Measurements from ENCODE around the gene RIC3. TPM values are rescaled to one million over a fixed set of nuclear protein-coding genes. Genes with fewer than 3 reads are reported as not detected.

The RIC3 gene
- polyA plus RNA-seq, 1 experiment = not detected

DNA sequence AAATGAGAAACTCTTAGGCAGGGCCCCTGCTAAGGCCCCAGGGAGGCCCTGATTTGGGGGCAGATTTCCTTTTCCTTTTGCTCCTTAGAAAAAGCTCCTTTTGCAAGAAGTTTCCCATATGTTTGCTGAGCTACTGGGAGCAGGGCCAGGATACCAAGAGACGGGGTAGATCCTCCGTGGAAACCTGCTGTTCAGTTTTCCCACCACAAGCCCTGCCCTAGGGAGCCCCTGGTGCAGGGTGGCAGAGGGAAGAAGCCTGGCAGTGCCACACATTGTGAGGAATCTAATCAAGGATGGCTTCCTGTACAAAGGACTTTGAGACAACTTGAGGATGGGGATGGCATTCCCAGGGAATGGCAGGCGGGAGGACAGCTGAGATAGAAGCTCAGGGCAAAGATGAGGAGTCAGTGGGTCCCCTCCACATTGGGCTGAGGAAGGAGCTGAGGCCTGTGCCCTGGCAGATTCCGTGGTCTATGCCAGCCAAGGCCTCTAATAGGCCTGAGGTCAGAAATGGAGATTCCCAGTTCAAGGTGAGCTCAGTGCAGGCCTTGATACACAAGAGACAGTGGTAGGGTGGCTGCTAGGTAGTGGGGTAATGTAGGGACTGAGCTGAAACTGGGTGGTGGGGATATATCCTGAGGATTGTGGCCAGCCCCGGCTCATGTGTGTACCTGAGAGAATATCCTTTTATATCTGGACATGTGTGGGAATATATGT lies 72.9 kb downstream of the RIC3 start:
- ChIA-PET POLR2A (no interaction called here), CTCF (interaction anchor here (0.9 to 21.3 kb wide), 9 partner anchors 7 to 191 kb away, joined by 3 to 710 read pairs (median 6); partner anchors contain the start of gene EIF3F)
- Histone ChIP-seq H3K36me3 (ENCODE audit: control insufficient read depth, insufficient read depth, low read length) (peaks cover 21% of the 10 kb centered on the region), H3K27me3 (ENCODE audit: control insufficient read depth, insufficient read depth, low read length) (no peaks in the 10 kb centered on the region), H3K4me3 (ENCODE audit: low read depth, low read length) (no peak overlapping the region)
- DNase-seq (ENCODE audit: low read depth) = no peak
- TF ChIP-seq, protein P1, sequence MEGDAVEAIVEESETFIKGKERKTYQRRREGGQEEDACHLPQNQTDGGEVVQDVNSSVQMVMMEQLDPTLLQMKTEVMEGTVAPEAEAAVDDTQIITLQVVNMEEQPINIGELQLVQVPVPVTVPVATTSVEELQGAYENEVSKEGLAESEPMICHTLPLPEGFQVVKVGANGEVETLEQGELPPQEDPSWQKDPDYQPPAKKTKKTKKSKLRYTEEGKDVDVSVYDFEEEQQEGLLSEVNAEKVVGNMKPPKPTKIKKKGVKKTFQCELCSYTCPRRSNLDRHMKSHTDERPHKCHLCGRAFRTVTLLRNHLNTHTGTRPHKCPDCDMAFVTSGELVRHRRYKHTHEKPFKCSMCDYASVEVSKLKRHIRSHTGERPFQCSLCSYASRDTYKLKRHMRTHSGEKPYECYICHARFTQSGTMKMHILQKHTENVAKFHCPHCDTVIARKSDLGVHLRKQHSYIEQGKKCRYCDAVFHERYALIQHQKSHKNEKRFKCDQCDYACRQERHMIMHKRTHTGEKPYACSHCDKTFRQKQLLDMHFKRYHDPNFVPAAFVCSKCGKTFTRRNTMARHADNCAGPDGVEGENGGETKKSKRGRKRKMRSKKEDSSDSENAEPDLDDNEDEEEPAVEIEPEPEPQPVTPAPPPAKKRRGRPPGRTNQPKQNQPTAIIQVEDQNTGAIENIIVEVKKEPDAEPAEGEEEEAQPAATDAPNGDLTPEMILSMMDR (IDR thresholded peaks at IDR 0.05; ENCODE audit: insufficient read depth, low read depth, low read length) = no peak

DNA sequence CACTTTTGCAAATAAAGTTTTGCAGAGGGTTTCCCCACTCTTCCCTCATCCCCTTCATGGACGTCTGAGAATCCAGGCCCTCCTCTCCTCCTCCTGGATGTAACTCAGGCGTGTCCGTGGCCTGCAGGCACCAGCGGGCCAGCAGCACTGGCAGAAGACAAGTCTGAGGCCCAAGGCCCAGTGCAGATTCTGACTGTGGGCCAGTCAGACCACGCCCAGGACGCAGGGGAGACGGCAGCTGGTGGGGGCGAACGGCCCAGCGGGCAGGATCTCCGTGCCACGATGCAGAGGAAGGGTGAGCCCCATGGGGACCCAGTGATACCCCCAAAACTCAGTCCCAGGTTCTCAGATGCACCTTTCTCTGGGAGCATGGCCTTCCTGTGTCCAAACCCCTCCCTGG lies 73.5 kb downstream of the RIC3 start:
- ChIA-PET CTCF (interaction anchor here (0.6 to 21.3 kb wide), 8 partner anchors 7 to 90 kb away, joined by 3 to 710 read pairs (median 37); no protein-coding TSS in a partner anchor), POLR2A (no interaction called here)
- Histone ChIP-seq H3K36me3 (ENCODE audit: control insufficient read depth, insufficient read depth, low read length) (peaks cover 17% of the 10 kb centered on the region), H3K4me3 (ENCODE audit: low read depth, low read length) (no peak overlapping the region), H3K27me3 (ENCODE audit: control insufficient read depth, insufficient read depth, low read length) (no peaks in the 10 kb centered on the region)
- DNase-seq (ENCODE audit: low read depth) = no peak
- TF ChIP-seq, protein P1 (IDR thresholded peaks at IDR 0.05; ENCODE audit: insufficient read depth, low read depth, low read length) = no peak

DNA sequence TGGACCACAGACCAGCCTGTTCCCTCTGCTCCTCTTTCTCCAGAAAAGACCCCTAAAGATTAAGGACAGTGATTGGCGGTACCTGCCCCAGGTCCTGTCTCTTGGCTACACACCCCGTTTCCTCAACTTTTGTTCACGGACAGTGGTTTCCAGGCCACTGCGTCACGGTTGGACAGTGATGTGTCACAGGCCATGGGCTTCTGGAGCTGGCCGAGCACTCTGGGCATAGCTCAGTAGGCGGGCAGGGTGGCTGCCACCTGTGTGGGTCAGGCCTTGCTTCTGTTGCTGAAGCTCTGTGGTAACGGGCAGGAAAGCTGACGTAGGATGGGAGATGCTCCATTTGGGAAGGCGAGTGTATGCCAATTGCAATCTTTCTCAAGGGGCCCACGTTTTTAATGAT lies 74.2 kb downstream of the RIC3 start:
- ChIA-PET CTCF (interaction anchor here (1.1 to 21.3 kb wide), 4 partner anchors 12 to 90 kb away, joined by 5 to 710 read pairs (median 244); no protein-coding TSS in a partner anchor), POLR2A (no interaction called here)
- Histone ChIP-seq H3K4me3 (ENCODE audit: low read depth, low read length) (no peak overlapping the region), H3K36me3 (ENCODE audit: control insufficient read depth, insufficient read depth, low read length) (peaks cover 13% of the 10 kb centered on the region; the same call in 1 of the 2 replicates), H3K27me3 (ENCODE audit: control insufficient read depth, insufficient read depth, low read length) (no peaks in the 10 kb centered on the region)
- TF ChIP-seq, protein P1 (IDR thresholded peaks at IDR 0.05; ENCODE audit: insufficient read depth, low read depth, low read length) = no peak
- no peak for DNase-seq (ENCODE audit: low read depth)

DNA sequence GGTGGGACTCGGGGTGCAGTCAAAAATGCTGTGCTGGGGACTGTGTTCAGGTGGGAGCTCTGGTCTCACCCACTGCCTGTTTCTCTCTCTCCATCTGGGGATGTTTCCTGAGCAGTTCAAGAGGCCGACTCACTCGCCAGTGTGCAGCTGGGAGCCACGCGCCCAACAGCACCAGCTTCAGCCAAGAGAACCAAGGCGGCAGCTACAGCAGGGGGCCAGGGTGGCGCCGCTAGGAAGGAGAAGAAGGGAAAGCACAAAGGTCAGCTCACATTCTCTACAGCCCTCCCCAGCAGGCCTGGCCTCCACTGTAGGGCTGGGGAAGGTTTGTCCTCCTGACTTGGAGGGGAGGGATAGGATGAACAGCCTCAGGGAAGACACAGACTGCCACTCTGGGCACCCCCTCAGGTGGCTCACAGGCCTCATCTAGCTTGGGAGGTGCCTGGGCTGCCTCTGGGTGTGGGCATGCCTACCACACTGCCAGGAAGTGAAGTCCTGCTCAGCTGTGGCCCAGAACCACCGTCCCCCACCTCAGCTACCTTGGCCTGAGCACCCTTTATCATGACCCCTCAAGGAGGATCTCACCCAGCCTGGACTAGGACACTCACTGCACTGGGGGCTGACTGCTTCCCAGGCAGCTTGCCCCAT lies 74.8 kb downstream of the RIC3 start:
- Histone ChIP-seq H3K27me3 (ENCODE audit: control insufficient read depth, insufficient read depth, low read length) (no peaks in the 10 kb centered on the region), H3K36me3 (ENCODE audit: control insufficient read depth, insufficient read depth, low read length) (peaks cover 12% of the 10 kb centered on the region; the same call in 1 of the 2 replicates), H3K4me3 (ENCODE audit: low read depth, low read length) (no peak overlapping the region)
- TF ChIP-seq, protein P1 (IDR thresholded peaks at IDR 0.05; ENCODE audit: insufficient read depth, low read depth, low read length) = no peak
- ChIA-PET POLR2A (no interaction called here), CTCF (interaction anchor here (0.7 to 21.3 kb wide), 8 partner anchors 10 to 107 kb away, joined by 3 to 710 read pairs (median 40); partner anchors contain the start of genes EIF3F and TUB)
- no peak for DNase-seq (ENCODE audit: low read depth)
